Activated CD4-positive, CD25-positive, alpha-beta regulatory T cell treated with anti-CD3 and anti-CD28 coated beads, Interleukin-2, amount 50 U/mL, for 16 hours (primary cell): ENCODE data around the gene LY6G6D.
A peak's percentile ranks its signal among the peaks of the same experiment; 100 is the strongest.
"Not testable (repeated sequence)": the region's sequence is repeated elsewhere in the genome, so short reads cannot be mapped to it uniquely, and the experiment has no call there.

Source experiments
- DNase-seq: peaks from one replicate; pipeline ENCODE4 v3.0.0-alpha.2; 2020; ENCODE audit warnings: low read depth, low spot score

Gene LY6G6D

GRCh38 chr6:31692353-31692752 lies 22.8 kb upstream of the LY6G6D start:
- DNase-seq, result no peak

GRCh38 chr6:31692886-31693285 lies 22.3 kb upstream of the LY6G6D start:
- DNase-seq, result no peak

- DNase-seq, result no peak
These were observed 21.6 kb upstream of the LY6G6D start for GRCh38 chr6:31693535-31693934.

- no peak for DNase-seq
These were observed 17.6 kb upstream of the LY6G6D start for GRCh38 chr6:31697555-31697954.

GRCh38 chr6:31700740-31701401 lies 14.3 kb upstream of the LY6G6D start:
- no peak for DNase-seq

- DNase-seq, result no peak
These were observed 13.3 kb upstream of the LY6G6D start for GRCh38 chr6:31701666-31702404.

- no peak for DNase-seq
These were observed 12.7 kb upstream of the LY6G6D start for GRCh38 chr6:31702405-31702818.

GRCh38 chr6:31702819-31703716 lies 12.1 kb upstream of the LY6G6D start, which contains the start of gene ABHD16A:
TSS of gene ABHD16A (minus strand) at chr6:31703324. CDS start at chr6:31703281, 43 bp downstream.
- DNase-seq, result peak; percentile 91

GRCh38 chr6:31705931-31706330 lies 9.2 kb upstream of the LY6G6D start:
- no peak for DNase-seq

- no peak for DNase-seq
These were observed 8.5 kb upstream of the LY6G6D start, which contains the start of gene LY6G6F for GRCh38 chr6:31706599-31706998. TSS of gene LY6G6F (plus strand) at chr6:31706866. CDS start at chr6:31706907, 41 bp downstream.

- DNase-seq, result no peak
These were observed 7.4 kb upstream of the LY6G6D start for GRCh38 chr6:31707701-31708100.

GRCh38 chr6:31708224-31708623 lies 6.9 kb upstream of the LY6G6D start:
- DNase-seq, result no peak

GRCh38 chr6:31709157-31709556 lies 6.0 kb upstream of the LY6G6D start:
- DNase-seq, result not testable (repeated sequence)

- DNase-seq, result no peak
These were observed 4.5 kb upstream of the LY6G6D start for GRCh38 chr6:31710523-31711219.

- DNase-seq, result no peak
These were observed 3.9 kb upstream of the LY6G6D start for GRCh38 chr6:31711233-31711632.

- DNase-seq, result no peak
These were observed 2.9 kb upstream of the LY6G6D start for GRCh38 chr6:31712296-31712695.

- no peak for DNase-seq
These were observed 1.7 kb upstream of the LY6G6D start for GRCh38 chr6:31713465-31713864.

- no peak for DNase-seq
These were observed 1.0 kb upstream of the LY6G6D start for GRCh38 chr6:31713991-31714684.

GRCh38 chr6:31717499-31718222 lies 2.5 kb downstream of the LY6G6D start:
- DNase-seq, result no peak

- no peak for DNase-seq
These were observed 3.1 kb downstream of the LY6G6D start for GRCh38 chr6:31718265-31718664.
